Measurements from ENCODE around the gene LRIG3.

The LRIG3 gene

DNA sequence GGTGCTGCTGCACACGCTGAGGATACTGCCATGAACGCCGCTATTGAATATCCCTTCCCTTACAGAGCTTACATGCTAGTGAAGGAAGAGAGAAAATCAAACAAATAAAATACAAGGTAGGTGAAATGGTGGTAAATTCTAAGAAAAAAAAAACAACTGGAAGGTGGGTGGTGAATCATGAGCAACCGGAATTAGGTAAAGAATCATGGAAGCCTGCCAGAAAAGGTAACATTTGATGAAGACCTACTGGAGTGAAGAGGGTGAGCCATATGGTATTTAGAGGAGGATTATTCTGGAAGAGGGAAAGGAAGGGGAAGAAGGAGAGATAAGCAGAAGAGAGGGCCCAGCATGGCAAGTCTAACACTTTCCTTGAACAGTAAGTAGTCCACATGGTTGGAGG, 76.1 kb downstream of the LRIG3 start:
- POLR2A ChIA-PET = no interaction called here
- DNase-seq (ENCODE audit: extremely low spot score) = no peak
- CTCF ChIA-PET = no interaction called here
- TF ChIP-seq, protein P1, sequence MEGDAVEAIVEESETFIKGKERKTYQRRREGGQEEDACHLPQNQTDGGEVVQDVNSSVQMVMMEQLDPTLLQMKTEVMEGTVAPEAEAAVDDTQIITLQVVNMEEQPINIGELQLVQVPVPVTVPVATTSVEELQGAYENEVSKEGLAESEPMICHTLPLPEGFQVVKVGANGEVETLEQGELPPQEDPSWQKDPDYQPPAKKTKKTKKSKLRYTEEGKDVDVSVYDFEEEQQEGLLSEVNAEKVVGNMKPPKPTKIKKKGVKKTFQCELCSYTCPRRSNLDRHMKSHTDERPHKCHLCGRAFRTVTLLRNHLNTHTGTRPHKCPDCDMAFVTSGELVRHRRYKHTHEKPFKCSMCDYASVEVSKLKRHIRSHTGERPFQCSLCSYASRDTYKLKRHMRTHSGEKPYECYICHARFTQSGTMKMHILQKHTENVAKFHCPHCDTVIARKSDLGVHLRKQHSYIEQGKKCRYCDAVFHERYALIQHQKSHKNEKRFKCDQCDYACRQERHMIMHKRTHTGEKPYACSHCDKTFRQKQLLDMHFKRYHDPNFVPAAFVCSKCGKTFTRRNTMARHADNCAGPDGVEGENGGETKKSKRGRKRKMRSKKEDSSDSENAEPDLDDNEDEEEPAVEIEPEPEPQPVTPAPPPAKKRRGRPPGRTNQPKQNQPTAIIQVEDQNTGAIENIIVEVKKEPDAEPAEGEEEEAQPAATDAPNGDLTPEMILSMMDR (IDR thresholded peaks at IDR 0.05; ENCODE audit: control extremely low read depth, extremely low read depth, low read depth, missing control alignments) = no peak

DNA sequence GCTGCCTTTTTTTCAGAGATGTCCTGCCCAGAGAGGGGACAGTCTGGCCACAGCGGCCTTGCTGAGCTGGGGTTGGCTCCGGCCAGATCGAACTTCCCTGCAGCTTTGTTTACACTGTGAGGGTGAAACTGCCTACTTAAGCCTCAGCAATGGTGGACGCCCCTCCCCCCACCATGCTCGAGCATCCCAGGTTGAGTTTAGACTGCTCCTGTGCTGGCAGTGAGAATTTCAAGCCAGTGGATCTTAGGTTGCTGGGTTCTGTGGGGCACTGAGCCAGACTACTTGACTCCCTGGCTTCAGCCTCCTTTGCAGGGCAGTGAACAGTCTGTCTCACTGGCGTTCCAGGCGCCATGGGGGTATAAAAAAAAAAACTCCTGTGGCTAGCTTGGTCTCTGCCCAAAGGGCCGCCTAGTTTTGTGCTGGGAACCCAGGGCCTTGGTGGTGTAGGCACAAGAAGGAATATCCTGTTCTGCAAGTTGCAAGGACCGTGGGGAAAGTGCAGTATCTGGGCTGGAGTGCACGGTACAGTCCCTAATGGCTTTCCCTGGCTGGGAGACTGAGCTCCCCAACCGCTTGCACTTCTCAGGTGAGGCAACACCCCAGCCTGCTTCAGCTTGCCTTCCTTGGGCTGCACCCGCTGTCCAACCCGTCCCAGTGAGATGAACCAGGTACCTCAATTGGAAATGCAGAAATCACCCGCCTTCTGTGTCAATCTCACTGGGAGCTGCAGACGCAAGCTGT, 79.1 kb downstream of the LRIG3 start:
- TF ChIP-seq, protein P1 (IDR thresholded peaks at IDR 0.05; ENCODE audit: control extremely low read depth, extremely low read depth, low read depth, missing control alignments) = no peak
- no peak for DNase-seq (ENCODE audit: extremely low spot score)
- CTCF ChIA-PET = no interaction called here
- POLR2A ChIA-PET = no interaction called here

DNA sequence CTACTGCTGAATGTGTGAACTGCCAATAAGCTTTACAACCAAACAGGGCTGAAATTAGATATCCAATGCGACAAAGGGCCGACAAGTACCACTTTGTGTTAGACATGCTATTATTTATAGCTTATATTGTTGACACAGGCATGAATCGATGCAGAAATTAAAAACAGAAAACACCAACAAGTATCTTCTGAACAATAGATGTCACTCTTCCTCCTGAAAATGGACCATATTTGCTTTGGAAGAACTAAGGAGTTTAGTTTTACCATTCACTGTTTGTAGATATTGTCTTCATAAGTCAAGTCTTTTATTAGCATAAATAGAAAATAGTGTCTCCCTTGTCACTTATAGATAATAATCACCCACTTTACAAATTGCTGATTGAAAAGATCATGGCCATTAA, 86.5 kb downstream of the LRIG3 start:
- TF ChIP-seq, protein P1 (IDR thresholded peaks at IDR 0.05; ENCODE audit: control extremely low read depth, extremely low read depth, low read depth, missing control alignments) = no peak
- ChIA-PET CTCF (interaction anchor here (0.9 to 1.4 kb wide), 3 partner anchors 13 to 157 kb away, joined by 3 to 4 read pairs (median 3); no protein-coding TSS in a partner anchor), POLR2A (no interaction called here)
- DNase-seq (ENCODE audit: extremely low spot score) = no peak

DNA sequence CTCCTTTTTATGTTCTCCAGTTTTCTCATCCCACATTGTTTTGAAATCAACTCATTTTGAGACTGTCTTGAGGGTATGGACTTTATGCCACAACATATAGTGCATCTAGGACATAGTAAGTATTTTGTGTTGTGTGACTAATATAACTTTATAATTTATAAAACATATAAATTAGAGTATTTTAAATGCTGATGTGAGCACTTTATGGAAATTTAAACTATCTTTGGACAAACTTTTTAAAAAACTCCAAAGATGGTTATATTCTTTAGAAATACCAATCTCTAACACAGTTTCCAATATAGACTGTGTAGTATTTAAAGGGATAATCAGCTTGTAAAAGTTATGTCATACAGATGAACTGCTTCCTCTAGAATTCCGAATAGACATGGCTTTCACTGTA, 87.4 kb downstream of the LRIG3 start:
- TF ChIP-seq, protein P1 (IDR thresholded peaks at IDR 0.05; ENCODE audit: control extremely low read depth, extremely low read depth, low read depth, missing control alignments) = no peak
- DNase-seq (ENCODE audit: extremely low spot score) = no peak
- CTCF ChIA-PET = interaction anchor here (1.0 to 1.4 kb wide), 2 partner anchors 14 to 28 kb away, joined by 3 to 4 read pairs; no protein-coding TSS in a partner anchor
- POLR2A ChIA-PET = no interaction called here
